ENCODE results near the gene GATD1.

- TF ChIP-seq POLR2A (IDR thresholded peaks at IDR 0.05) (no peak), CTCF (IDR thresholded peaks at IDR 0.05) (no peak)
Observed at GRCh38 chr11:764322-765024, 12.8 kb downstream of the GATD1 start.
